HL-60 (cell line): Measurements from ENCODE around the gene APBB2.

ENCODE experiments used
- DNase-seq, 2 experiments: peaks; one replicate each; pipeline ENCODE4 v3.0.0-alpha.2; 2010 to 2020; ENCODE audit warnings: low read depth in 1 of 2, low spot score in 1 of 2
- H3K27ac ChIP-seq: fragments of 250-450 bp; sonication (Bioruptor Pico); replicated peaks from 2 replicates; pipeline ENCODE4 v1.5.1; 2020; ENCODE audit warnings: mild to moderate bottlenecking, moderate library complexity
- H3K27me3 ChIP-seq: fragments of 250-450 bp; sonication (Bioruptor Pico); 2 replicates; pipeline ENCODE4 v1.5.1; 2021; ENCODE audit warnings: mild to moderate bottlenecking, moderate library complexity; ENCODE audit not compliant: insufficient read depth, poor library complexity, severe bottlenecking
- H3K4me3 ChIP-seq: replicated peaks from 2 replicates; pipeline ENCODE4 v1.5.1; 2011; ENCODE audit warnings: mild to moderate bottlenecking, control low read depth, low read length; ENCODE audit not compliant: insufficient read depth
- GABPA ChIP-seq: IDR thresholded peaks from 2 replicates; pipeline ENCODE4 v1.6.1; 2012; ENCODE audit warnings: low read depth
- POLR2AphosphoS5 ChIP-seq: IDR thresholded peaks from 2 replicates; pipeline ENCODE4 v1.6.1; 2012; ENCODE audit warnings: low read depth
- REST ChIP-seq: IDR thresholded peaks from 2 replicates; pipeline ENCODE4 v1.6.1; 2012; ENCODE audit warnings: low read depth; ENCODE audit not compliant: insufficient replicate concordance
- SPI1 ChIP-seq: IDR thresholded peaks from 2 replicates; pipeline ENCODE4 v1.6.1; 2012; ENCODE audit warnings: low read depth, mild to moderate bottlenecking, borderline replicate concordance
- TF ChIP-seq, protein P1 (sequence below): IDR thresholded peaks from one replicate; pipeline ENCODE4 v1.5.1; 2011; ENCODE audit warnings: low read length, control low read depth, inconsistent platforms; ENCODE audit not compliant: insufficient read depth

APBB2 gene

GRCh38 chr4:40842725-40843423, 371.5 kb downstream of the APBB2 start:
- no peak overlapping the region for H3K27ac ChIP-seq
- DNase-seq = no peak
- TF ChIP-seq POLR2AphosphoS5 = no peak
- TF ChIP-seq REST = no peak
- TF ChIP-seq GABPA = no peak
- TF ChIP-seq, protein P1, sequence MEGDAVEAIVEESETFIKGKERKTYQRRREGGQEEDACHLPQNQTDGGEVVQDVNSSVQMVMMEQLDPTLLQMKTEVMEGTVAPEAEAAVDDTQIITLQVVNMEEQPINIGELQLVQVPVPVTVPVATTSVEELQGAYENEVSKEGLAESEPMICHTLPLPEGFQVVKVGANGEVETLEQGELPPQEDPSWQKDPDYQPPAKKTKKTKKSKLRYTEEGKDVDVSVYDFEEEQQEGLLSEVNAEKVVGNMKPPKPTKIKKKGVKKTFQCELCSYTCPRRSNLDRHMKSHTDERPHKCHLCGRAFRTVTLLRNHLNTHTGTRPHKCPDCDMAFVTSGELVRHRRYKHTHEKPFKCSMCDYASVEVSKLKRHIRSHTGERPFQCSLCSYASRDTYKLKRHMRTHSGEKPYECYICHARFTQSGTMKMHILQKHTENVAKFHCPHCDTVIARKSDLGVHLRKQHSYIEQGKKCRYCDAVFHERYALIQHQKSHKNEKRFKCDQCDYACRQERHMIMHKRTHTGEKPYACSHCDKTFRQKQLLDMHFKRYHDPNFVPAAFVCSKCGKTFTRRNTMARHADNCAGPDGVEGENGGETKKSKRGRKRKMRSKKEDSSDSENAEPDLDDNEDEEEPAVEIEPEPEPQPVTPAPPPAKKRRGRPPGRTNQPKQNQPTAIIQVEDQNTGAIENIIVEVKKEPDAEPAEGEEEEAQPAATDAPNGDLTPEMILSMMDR = no peak
- no peak for TF ChIP-seq SPI1

DNA sequence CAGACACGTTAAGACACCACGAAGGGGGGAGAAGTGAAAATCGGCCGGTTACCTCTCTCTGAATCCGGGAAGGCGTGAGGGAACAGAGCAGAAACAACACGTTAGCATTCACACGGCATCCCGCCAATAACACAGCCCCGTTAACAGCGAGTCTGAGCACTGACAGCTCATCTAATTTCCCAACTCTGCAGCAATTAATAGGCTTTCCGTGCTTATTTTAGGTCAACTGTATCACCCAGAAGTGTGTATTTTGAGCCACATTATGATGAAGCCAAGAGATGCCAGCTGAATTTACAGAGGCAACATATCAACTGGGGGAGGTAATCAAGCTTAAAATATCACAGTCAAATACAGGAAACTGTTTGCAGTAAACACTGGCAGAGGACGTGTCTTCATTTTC, 372.0 kb downstream of the APBB2 start:
- no peaks in the 10 kb centered on the region for H3K27me3 ChIP-seq
- TF ChIP-seq REST = no peak
- TF ChIP-seq, protein P1 = no peak
- no peak for TF ChIP-seq GABPA
- TF ChIP-seq SPI1 = no peak
- no peak for TF ChIP-seq POLR2AphosphoS5
- no peak overlapping the region for H3K4me3 ChIP-seq
- DNase-seq = no peak
- no peak overlapping the region for H3K27ac ChIP-seq

More at GRCh38 chr4:40842725-40843423, 371.5 kb downstream of the APBB2 start:
- H3K4me3 ChIP-seq = no peak overlapping the region
- no peaks in the 10 kb centered on the region for H3K27me3 ChIP-seq

DNA sequence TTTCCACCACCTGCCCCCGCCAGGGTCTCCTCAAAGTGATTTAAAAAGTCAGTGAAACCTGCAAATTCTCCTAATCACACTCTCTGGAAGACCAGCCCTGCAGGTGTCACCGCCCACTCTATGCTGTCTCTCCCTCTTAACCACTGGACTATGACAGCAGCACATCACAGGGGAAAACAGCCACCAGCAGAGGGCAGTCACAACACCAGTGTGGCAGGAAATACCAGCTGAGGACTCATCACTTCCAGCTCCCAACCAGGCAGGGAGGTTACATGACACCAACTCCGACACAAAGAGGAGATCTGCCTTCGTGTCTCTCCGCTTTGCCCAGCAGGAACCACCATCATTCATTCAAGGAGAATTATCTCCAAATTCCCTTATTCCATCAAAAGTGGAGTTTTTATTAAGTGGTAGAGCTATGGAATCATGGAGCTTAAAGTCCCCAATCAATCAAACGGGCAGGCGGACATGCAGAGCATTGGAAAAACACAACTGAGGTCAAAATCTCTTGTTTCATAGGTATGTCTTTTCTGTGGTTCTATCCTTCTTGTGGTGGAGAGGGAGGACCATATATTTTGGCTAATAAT, 373.3 kb downstream of the APBB2 start:
- no peak overlapping the region for H3K4me3 ChIP-seq
- H3K27ac ChIP-seq = no peak overlapping the region
- no peak for TF ChIP-seq POLR2AphosphoS5
- TF ChIP-seq, protein P1 = peak; percentile 95
- H3K27me3 ChIP-seq = no peaks in the 10 kb centered on the region
- peak; percentile 63 to 82 for DNase-seq
